AG04450 (cell line): ENCODE data around the gene CALY. TPM values are rescaled to one million over a fixed set of nuclear protein-coding genes. Genes with fewer than 3 reads are reported as not detected.

Source experiments
- CTCF ChIA-PET: fragments of 300-600, 350-600 bp; formaldehyde crosslinking; extraction: SDS; loops from one replicate; lab custom pipeline; 2022; ENCODE audit warnings: antibody characterized with exemption, inconsistent platforms; lab: Charles Lee
- POLR2A ChIA-PET: fragments of 350-600 bp; formaldehyde crosslinking; extraction: SDS; loops from one replicate; lab custom pipeline; 2021; ENCODE audit warnings: antibody characterized with exemption, inconsistent platforms; lab: Yijun Ruan, JAX
- DNase-seq: peaks from one replicate; pipeline ENCODE4 v3.0.0-alpha.2; 2011; ENCODE audit warnings: low read depth, low spot score
- H3K27ac ChIP-seq: one replicate; pipeline ENCODE4 v1.5.1; 2012; ENCODE audit warnings: low read depth, low read length, control low read depth
- H3K27me3 ChIP-seq: one replicate; pipeline ENCODE4 v1.6.0; 2012; ENCODE audit warnings: low read length; ENCODE audit not compliant: control insufficient read depth, insufficient read depth
- H3K4me3 ChIP-seq: 2 replicates; pipeline ENCODE4 v1.5.1; 2011; ENCODE audit warnings: mild to moderate bottlenecking, low read depth, low read length, control low read depth
- H3K9me3 ChIP-seq: 2 replicates; pipeline ENCODE4 v1.5.1; 2012; ENCODE audit warnings: low read length; ENCODE audit not compliant: control insufficient read depth, insufficient read depth
- polyA plus RNA-seq: library from polyadenylated mRNA; depleted of rRNA; stranded (reverse); fragments of >200 nt; gene quantifications from 2 replicates; pipeline ENCODE4 v1.2.3, GENCODE V29; 2011
- TF ChIP-seq, protein P1 (sequence below): IDR thresholded peaks from 2 replicates; pipeline ENCODE4 v1.5.1; 2011; ENCODE audit warnings: low read depth, low read length, control low read depth, inconsistent platforms

CALY gene
- polyA plus RNA-seq, 1 experiment: 0.16 TPM

DNA sequence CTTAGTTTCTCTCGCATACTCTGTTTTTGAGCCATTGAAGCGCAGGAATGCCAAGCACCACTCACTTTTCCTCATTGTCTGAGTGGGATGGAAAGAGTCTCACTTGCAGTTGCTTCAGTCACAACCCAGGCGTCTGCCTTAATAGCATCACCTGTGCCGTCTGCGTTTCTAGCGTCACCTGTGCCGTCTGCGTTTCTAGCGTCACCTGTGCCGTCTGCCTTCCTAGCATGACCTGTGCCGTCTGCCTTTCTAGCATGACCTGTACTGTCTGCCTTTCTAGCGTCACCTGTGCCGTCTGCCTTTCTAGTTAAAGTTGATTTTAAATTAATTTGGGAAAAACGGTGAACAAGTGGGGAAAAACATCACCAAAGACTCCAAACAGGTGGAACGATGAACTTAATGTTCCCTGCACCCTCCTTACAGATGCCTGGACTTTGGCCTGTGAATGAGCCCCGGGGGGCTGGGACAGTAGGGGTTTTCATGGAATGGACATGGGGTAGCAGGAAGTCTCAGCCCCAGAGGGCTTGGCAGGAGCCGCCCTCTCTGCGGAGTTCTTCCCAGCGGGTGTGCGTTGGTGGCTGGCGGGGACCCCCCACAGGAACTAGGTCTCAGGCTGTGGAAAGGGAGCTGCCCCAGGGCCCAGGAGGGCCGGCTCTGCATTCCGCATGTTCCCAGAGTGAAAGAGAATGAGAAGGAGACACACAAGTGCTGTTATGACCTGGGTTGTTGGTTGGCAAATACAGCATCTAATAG, 24.5 kb downstream of the CALY start:
- no peak for DNase-seq
- TF ChIP-seq, protein P1, sequence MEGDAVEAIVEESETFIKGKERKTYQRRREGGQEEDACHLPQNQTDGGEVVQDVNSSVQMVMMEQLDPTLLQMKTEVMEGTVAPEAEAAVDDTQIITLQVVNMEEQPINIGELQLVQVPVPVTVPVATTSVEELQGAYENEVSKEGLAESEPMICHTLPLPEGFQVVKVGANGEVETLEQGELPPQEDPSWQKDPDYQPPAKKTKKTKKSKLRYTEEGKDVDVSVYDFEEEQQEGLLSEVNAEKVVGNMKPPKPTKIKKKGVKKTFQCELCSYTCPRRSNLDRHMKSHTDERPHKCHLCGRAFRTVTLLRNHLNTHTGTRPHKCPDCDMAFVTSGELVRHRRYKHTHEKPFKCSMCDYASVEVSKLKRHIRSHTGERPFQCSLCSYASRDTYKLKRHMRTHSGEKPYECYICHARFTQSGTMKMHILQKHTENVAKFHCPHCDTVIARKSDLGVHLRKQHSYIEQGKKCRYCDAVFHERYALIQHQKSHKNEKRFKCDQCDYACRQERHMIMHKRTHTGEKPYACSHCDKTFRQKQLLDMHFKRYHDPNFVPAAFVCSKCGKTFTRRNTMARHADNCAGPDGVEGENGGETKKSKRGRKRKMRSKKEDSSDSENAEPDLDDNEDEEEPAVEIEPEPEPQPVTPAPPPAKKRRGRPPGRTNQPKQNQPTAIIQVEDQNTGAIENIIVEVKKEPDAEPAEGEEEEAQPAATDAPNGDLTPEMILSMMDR: no peak
- ChIA-PET POLR2A (no interaction called here), CTCF (interaction anchor here (0.6 kb wide), 1 partner anchor 13 kb away, joined by 3 read pairs; no protein-coding TSS in a partner anchor)
- H3K27ac ChIP-seq: no peak overlapping the region
- H3K9me3 ChIP-seq: peaks cover 14% of the 10 kb centered on the region
- H3K4me3 ChIP-seq: no peak overlapping the region
- H3K27me3 ChIP-seq: no peaks in the 10 kb centered on the region

DNA sequence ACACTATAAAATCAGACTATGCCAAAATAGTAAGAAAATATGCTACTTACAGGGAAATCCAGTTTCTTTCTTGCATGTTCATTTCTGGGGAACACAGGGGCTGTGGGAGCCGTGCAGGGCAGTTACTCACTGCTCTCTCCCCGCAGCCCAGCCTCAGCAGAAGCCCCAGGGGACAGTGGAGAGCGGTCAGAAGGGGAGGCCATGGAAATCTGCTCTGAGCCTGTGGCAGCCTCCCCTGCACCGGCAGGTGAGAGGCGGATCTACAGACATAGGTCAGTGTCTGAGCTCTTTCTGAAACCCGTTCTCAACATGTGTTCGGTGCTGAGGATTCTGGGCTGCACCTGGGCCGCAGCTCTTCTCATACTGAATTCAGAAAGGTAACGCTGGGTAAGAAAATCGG, 25.1 kb downstream of the CALY start:
- H3K27ac ChIP-seq: no peak overlapping the region
- no peak overlapping the region for H3K4me3 ChIP-seq
- CTCF ChIA-PET: interaction anchor here (0.6 to 1.2 kb wide), 2 partner anchors 13 to 18 kb away, joined by 3 to 5 read pairs; no protein-coding TSS in a partner anchor
- TF ChIP-seq, protein P1: no peak
- no peak for DNase-seq
- H3K9me3 ChIP-seq: peaks cover 14% of the 10 kb centered on the region
- POLR2A ChIA-PET: no interaction called here
- no peaks in the 10 kb centered on the region for H3K27me3 ChIP-seq

DNA sequence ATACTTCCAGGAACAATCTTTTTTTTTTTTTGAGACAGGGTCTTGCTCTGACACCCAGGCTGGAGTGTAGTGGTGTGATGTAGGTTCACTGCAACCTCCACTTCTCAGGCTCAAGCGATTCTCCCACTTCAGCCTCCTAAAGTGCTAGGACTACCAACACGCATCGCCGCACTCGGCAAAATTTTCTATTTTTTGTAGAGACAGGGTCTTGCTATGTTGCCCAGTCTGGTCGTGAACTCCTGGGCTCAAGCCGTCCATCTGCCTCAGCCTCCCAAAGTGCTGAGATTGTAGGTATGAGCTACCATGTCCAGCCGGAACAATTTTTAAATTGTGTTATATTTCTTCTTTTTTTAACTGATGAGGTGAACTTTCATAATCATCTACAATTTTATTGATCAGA, 25.9 kb downstream of the CALY start:
- ChIA-PET POLR2A (no interaction called here), CTCF (interaction anchor here (1.2 kb wide), 1 partner anchor 19 kb away, joined by 5 read pairs; no protein-coding TSS in a partner anchor)
- peaks cover 8% of the 10 kb centered on the region for H3K9me3 ChIP-seq
- H3K27ac ChIP-seq: no peak overlapping the region
- no peak overlapping the region for H3K4me3 ChIP-seq
- no peak for DNase-seq
- no peaks in the 10 kb centered on the region for H3K27me3 ChIP-seq
- TF ChIP-seq, protein P1: no peak

DNA sequence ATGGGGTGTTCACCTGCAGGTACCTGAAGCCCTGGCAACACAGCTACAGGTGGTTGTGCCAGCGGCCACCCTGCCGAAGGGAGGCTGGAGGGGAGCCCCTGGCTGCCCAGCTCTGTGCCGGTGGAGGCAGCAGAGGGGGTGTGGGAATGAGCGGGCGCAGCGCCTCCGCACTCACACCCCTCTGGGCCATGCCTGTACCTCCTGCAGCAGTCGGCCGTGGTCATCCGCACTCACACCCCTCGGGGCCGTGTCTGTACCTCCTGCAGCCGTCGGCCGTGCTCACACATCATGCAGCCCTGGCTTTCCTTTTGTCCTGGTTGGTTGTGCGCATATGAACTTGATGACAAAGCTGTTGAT, 26.3 kb downstream of the CALY start:
- POLR2A ChIA-PET: no interaction called here
- Histone ChIP-seq H3K4me3 (no peak overlapping the region), H3K27me3 (no peaks in the 10 kb centered on the region), H3K9me3 (peaks cover 7% of the 10 kb centered on the region; the same call in 1 of the 2 replicates), H3K27ac (no peak overlapping the region)
- CTCF ChIA-PET: interaction anchor here (1.2 kb wide), 1 partner anchor 19 kb away, joined by 5 read pairs; no protein-coding TSS in a partner anchor
- no peak for DNase-seq
- TF ChIP-seq, protein P1: no peak

DNA sequence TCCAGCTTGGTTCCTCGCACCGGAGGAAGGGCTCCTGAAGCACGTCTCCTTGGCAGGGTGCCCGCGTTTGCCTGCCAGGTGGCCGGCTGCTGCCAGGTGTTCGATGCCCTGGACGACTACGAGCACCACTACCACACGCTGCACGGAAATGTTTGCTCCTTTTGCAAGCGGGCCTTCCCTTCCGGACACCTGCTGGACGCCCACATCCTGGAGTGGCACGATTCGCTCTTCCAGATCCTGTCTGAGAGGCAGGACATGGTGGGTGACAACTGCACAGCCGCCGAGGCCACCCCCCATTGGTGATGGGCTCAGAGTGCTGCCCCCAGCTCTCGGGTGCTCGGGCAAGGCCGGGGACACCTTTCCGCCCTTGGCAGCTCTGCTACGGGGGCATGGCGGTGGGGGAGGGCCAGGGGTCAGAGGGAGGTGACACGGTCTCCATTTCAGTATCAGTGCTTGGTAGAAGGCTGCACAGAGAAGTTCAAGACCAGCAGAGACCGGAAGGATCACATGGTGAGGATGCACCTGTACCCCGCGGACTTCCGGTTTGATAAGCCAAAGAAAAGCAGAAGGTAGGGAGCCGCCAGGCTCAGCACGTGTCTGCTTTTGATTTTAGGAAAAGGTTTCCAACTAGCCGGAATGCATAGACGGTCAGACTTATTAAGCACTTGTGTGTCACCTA, 26.8 kb downstream of the CALY start:
- ChIA-PET CTCF (interaction anchor here (1.2 kb wide), 1 partner anchor 20 kb away, joined by 5 read pairs; no protein-coding TSS in a partner anchor), POLR2A (no interaction called here)
- TF ChIP-seq, protein P1: no peak
- Histone ChIP-seq H3K27ac (no peak overlapping the region), H3K27me3 (no peaks in the 10 kb centered on the region), H3K9me3 (peaks cover 7% of the 10 kb centered on the region; the same call in 1 of the 2 replicates), H3K4me3 (no peak overlapping the region)
- no peak for DNase-seq
